Stimulated activated CD8-positive, alpha-beta memory T cell treated with anti-CD3 and anti-CD28 coated beads, Interleukin-4, amount 100 ng/mL, for 4 hours (primary cell): ENCODE data around the gene LMNTD2.

Experiments
- DNase-seq, 2 donors: peaks; one replicate each; pipeline ENCODE4 v3.0.0-alpha.2; 2020; ENCODE audit warnings: low read depth in 2 of 2, low spot score in 1 of 2

LMNTD2 gene, protein sequence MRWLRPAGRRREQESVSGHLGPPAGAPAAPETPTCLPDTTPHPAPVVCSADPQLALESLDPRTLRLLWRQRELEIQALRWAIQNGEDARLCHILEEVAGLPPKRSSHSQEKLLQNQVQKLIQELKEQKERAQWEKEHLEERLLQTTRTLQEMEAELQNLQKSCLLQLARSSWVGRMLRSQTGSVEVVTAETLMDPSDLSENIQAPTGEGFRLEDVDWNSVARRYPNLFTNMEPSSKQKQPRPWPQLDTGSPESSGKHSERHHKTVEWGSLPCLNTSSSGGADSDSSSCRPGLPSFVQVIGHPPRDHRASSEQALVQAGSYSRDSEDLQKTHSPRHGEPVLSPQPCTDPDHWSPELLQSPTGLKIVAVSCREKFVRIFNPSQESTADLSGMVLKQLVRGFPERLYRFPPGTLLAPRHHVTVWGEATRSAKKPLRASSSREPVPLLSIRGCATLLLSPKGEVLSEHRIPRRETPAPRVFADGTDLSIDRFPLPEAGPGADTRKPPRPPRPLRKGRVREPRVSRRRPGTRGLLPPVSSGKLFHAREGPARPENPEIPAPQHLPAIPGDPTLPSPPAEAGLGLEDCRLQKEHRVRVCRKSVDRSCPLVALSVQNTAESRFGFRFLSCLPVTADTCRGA

DNA sequence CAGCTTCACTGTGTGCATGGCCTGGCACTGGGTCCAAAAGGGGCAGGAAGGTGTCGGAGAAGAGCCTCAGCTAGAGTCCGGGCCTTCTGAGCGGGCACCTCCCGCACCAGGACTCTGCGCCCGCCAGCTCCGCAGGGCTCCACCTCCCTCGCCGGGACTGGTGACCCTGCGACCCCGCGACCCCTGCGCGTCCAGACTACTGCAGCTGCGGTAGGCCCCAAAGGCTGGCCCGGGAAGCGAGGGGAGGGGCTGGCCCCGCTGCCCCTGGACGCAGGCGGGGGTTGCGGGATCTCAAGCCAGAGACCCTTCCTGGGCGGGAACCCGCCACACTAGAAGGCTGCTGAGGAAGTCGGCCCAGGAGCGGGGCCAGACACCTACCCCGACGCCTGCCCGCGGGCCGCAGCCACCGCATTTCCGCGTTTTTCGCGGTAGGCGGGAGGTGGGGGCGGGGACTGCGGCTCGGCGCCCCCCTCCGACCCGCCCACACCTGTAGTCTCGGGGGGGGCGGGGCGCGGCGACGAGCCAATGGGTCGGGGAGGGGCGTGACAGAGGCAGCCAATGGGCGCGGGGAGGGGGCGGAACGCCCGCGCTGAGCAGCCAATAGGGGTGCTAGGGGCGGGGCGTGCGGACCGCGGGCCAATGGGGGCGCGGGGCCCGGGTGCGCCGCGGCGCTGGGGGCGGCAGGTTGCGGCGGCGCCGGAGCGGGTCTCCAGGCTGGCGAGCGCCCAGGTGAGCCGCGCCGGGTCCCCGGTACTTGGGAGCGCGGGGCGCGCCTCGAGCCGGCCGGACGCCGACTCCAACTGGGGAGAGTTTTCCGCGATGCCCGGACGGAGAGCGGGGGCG is at the start of gene LMNTD2, which contains the start of gene RASSF7:
TSS of gene LMNTD2 (minus strand) at position 434 of the 843 bp plus-strand sequence. CDS start at position 412, 22 bp downstream.
TSS of gene RASSF7 (plus strand) at position 666 of the 843 bp plus-strand sequence. CDS start 799 bp downstream, outside the sequence.
- peak; percentile 88 to 90 for DNase-seq

DNA sequence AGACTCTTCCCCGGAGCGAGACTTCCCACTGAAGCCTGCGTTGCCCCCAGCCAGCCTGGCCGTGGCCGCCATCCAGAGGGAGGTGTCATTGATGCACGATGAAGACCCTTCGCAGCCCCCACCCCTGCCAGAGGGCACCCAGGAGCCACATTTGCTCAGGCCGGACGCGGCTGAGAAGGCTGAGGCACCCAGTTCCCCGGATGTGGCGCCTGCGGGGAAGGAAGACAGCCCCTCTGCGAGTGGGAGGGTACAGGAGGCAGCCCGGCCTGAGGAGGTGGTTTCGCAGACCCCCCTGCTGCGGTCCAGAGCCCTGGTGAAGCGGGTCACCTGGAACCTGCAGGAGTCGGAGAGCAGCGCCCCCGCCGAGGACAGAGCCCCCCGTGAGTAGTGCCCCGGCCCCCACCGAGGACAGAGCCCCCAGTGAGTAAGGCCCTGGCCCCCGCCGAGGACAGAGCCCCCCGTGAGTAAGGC is 48.8 kb upstream of the LMNTD2 start:
- DNase-seq = no peak

DNA sequence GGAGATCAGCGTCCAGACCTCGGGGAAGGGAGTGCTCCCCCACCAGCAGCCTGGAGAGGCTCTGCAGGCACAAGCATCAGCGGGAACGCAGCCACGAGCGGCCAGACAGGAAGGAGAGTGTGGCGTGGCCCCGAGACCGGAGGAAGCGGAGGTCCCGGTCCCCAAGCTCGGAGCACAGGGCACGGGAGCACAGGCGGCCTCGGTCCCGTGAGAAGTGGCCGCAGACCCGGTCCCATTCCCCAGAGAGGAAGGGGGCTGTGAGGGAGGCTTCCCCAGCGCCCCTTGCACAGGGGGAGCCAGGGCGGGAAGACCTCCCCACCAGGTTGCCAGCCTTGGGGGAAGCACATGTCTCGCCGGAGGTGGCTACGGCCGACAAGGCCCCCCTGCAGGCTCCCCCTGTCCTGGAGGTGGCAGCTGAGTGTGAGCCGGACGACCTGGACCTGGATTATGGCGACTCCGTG is 48.3 kb upstream of the LMNTD2 start:
- DNase-seq = no peak

DNA sequence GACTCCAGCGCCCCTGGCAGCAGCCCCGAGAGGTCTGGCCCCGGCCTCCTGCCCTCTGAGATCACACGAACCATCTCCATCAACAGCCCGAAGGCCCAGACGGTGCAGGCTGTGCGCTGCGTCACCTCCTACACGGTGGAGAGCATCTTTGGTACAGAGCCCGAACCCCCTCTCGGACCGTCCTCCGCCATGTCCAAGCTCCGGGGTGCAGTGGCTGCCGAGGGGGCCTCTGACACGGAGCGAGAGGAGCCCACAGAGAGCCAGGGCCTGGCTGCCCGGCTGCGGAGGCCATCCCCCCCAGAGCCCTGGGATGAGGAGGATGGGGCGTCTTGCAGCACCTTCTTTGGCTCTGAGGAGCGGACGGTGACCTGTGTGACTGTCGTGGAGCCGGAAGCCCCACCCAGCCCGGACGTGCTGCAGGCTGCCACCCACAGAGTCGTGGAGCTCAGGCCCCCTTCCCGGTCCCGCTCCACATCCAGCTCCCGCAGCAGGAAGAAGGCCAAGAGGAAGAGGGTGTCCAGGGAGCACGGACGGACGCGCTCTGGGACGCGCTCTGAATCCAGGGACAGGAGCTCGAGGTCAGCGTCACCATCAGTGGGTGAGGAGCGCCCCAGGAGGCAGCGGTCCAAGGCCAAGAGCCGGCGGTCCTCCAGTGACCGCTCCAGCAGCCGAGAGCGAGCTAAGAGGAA is 47.6 kb upstream of the LMNTD2 start:
- no peak for DNase-seq

DNA sequence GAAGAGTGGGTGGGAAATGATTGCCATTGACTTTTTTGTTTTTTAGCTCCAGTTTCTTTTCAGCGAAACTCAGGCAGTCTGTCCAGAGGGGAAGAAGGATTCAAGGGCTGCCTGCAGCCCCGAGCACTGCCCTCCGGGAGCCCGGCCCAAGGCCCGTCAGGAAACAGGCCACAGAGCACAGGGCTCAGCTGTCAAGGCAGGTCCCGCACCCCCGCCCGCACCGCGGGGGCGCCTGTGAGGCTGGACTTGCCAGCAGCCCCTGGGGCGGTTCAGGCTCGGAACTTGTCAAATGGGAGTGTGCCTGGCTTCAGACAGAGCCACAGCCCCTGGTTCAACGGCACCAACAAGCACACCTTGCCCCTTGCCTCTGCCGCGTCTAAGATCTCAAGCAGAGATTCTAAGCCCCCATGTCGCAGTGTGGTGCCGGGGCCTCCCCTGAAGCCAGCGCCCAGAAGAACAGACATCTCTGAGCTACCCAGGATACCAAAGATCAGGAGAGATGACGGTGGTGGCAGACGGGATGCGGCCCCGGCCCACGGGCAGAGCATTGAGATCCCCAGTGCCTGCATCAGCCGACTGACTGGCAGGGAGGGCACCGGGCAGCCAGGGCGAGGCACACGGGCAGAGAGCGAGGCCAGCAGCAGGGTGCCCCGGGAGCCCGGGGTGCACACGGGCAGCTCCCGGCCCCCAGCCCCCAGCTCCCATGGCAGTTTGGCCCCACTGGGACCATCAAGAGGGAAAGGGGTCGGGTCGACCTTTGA is 46.7 kb upstream of the LMNTD2 start:
- DNase-seq = no peak

DNA sequence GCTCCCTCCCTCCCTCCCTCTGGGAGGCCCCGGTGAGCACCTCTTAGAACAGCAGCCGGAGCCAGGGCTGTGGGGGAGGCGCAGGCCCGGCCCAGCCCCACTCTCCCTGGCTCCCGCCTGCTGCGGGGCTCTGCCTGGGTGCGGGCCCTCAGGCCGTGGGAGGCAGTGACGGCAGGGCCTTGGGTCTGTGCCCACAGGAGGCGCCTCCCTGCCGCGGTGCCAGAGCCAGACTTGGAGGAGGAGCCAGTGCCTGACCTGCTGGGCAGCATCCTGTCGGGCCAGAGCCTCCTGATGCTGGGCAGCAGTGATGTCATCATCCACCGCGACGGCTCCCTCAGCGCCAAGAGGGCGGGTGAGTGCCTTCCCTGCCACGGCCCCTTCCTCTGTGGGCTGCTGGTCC is 45.7 kb upstream of the LMNTD2 start:
- no peak for DNase-seq

DNA sequence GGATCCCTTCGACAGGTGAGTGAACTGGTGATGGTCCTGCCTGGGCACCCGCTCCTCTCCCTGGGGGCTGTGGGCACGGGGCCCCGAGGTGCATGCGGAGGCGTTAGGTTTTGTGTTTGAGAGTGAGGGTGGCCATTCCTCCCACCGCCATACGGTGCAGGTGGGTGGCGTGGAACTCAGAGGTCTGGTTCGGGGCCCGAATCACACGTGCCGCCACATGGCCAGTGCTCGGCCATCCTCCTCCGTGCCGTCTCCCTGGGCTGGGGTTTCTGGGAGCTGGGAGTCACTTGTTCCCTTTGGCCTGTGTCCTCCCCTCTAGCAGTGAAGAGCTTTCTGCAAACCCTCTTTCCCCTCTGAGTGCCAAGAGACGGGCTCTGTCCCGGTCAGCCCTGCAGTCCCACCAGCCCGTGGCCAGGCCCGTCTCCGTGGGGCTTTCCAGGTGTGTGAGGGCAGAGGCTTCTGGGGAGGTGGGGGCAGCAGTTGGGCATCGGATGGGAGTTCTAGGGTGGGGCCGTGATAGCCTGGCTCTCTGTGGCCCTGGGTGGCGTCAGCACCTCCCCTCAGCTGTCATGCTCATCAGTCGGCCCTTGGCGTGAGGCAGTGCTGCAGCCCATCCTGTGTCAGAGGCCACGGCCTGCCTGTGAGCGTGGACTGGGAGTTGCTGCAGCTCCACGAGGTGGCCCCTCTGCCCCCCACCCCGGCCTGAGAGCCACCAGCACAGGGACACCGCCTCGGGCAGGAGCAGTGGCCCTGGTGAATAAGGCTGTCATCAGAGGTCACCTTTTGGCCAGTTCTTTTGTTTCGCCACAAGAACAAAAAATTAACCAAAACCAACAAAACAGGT is 45.0 kb upstream of the LMNTD2 start:
- DNase-seq = no peak

DNA sequence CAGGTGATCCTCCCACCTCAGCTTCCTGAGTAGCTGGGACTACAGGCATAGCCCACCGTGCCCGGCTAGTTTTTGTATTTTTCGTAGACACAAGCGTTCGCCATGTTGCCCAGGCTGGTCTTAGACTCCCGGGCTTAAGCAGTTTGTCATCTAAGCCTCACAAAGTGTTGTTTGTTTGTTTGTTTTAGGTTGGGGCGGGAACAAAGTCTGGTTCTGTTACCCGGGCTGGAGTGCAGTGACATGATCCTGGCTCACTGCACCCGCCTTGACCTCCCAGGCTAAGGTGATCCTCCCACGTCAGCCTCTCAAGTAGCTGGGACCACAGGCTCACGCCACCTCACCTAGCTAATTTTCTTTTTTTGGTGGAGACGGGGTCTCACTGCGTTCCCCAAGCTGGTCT is 42.6 kb upstream of the LMNTD2 start:
- no peak for DNase-seq

DNA sequence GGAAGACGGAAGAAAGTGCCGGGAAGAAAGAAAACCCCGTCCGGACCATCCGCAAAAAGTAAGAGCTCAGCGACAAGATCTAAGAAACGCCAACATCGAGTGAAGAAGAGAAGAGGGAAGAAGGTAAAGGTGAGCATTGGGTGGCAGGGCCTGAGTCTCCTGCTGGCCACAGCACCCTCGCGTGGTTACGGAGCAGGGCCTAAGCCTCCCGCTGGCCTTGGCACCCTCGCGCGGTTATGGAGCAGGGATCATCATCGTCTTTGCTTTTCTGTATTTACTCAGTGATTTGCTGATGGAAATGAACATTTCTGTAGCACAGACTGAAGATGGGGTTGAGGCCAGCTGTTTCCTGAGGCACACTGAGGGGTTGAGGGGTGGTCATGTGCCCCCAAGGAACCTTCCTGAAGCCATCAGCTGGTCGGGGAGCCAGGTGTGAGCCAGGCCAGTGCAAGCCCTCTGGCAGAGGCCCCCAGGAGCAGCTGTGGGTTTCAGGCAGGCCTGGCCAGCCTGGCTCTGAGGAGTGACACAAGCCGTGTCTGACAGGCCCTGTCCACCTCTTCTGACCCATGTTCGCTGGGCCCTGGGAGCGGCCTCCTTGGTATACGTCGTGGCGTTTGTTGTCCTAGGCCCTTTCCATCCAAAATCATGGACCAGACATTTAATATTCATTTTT is 41.2 kb upstream of the LMNTD2 start:
- no peak for DNase-seq

DNA sequence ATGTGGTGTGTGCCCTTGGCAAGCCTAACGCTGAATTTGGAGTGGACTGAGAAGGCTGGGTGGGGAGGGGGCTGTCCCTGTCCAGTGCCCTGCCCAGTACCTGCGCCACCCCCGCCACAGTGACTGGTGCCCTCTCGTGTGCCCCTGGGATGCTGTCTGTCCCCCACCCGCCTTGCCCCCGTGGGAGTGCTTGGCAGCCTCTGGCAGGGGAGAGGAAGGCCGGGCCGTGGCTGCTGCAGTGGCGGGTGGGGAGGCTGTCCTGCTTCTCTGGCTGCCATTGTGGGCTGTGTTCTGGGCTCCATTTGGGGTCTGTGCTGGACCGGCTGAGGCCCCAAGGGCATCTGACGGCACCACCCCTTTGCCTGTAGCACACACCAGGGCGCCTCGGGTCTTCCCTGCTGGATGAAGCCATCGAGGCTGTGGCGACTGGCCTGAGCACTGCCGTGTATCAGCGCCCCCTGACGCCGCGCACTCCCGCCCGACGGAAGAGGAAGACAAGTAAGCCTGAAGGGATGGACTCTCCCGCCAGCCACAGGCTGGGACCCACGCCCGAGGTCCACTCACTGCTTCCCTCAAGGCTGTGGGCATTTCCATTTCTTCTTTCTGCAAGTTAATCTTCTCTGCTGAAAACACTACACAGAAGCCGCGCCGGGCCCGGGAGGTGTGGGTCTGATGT is 37.6 kb upstream of the LMNTD2 start:
- DNase-seq = no peak

DNA sequence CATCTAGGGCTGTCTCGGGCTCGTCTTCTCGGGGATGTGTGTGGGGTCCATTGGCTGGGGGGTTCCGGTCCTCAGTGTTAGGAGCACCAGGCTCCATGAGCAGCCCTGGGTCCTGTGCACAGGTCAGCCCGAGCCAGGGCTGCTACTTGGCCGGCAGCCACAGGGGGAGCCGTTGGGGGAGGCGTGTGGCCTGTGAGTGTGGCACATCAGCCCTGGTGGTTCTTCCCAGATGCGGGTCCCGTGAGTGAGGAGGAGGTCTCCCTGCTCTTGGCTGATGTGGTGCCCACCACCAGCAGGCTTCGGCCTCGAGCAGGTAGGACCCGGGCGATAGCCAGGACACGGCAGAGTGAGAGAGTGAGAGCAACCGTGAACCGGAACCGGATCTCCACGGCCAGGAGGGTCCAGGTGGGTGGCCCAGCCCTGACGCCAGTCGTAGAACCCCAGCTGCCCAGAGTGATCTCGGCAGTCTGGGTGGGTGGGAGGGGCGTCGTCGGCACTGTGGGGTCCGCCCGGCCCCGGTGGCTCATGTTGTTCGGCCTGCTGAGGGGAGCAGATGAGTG is 36.7 kb upstream of the LMNTD2 start:
- no peak for DNase-seq

DNA sequence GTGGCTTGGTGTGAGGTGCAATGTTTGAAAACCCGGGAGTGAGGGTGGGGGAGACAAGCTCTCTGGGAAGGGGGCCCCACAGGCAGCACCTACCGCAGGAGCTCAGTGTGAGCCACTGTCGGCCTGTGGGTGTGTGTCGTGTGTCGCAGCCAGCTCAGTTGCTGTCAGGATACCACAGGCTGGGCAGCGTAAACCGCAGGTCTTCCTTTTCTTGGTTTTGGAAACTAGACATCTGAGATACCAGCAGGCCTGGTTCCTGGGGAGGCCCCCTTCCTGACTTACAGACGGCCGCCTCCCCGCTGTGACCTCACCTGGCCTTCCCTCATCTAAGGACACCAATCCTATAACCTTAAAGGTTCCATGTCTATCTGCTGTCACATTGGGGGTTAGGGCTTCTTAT is 35.8 kb upstream of the LMNTD2 start:
- DNase-seq = no peak

DNA sequence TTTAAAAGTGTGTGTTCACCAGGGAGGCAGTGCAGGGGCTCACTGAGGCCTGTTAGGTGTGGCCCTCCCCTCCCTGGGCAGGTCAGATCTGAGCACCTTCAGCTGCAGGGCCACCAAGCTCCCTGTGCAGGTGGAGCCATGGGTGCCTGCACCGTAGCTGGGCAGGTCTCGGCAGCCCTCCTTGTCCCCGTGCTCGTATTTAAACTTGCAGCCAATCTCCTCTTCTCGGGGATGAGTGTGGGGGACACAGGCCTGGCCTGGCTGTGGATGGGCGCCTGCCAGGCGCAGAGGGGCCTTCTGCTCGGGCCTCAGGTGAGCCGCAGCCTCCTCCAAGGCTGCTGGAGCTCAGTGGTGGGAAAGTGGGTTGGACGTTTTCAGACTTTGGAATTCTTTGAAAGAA is 34.9 kb upstream of the LMNTD2 start:
- DNase-seq = no peak

DNA sequence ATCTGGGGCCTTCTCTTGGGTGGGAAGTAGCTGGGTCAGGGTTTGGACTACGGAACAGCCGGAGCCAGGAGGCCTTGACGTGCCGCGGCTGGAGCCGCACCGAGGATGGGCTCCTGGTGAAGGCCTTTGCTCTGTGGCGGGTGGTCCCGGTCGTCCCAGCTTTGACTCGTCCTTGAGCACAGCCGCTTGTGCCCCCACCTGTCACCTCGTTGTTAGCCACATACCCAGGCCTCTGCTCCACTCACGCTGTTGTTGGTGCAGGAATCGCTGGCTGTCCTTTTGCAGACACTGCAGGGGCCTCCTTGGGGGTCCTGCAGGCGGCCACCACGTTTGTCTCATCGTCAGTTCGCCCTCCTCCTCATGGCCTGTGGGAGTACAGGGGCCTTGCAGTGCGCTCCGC is 32.8 kb upstream of the LMNTD2 start:
- DNase-seq = no peak

DNA sequence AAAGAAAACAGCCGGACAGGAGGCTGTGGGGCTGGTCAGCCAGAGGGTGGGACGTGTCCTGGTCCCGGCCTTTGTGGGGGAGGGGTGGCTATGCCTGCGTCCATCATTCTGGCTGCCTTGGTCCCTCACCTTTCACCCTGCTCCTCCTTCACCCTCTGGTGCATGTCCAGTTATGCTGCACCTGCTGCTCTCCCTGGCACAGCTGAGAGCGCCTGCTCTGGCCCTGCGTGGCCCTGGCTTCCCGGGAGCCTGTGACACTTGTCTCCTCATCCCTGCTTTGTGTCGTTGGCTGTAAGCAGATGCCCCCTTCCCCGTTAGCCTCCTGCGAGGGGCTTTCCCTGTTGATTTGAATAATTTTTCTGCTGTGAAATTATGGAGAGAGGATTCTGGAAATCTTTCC is 32.4 kb upstream of the LMNTD2 start:
- no peak for DNase-seq

DNA sequence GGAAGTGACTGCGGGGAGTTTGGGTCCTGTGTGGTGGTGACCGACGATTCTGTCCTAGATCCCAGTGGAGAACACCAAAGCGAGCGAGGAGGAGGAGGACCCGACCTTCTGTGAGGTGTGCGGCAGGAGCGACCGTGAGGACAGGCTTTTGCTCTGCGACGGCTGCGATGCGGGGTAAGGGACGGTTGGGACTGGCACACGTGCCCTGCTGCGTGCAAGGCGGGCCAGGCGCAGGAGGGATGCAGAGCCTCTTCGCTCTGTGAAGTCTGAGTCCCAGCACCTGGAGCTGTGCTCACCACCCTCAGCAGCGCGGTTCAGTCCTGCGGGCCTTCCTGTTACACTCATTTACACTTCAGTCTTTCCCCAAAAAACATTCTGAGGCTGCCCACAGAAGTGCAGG is 32.0 kb upstream of the LMNTD2 start:
- no peak for DNase-seq

DNA sequence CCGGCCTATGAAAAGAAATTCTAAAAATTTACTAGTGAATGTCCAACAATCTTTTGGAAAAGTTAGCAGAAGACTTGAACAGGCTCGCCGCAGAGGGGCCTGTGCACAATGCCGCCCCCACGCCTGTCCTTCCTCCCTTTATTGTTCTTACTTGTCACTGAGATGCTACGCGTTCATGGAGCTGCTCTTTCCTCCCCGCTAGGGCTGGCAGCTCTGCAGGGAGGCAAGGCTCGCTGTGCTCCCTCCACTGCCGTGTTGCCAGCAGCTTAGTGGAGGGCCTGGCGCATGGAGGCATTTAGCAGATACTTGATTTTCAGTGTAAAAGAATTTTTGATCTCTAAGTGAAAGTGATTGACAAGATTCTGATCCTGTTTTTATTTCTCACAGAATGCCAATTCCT is 30.5 kb upstream of the LMNTD2 start:
- no peak for DNase-seq

DNA sequence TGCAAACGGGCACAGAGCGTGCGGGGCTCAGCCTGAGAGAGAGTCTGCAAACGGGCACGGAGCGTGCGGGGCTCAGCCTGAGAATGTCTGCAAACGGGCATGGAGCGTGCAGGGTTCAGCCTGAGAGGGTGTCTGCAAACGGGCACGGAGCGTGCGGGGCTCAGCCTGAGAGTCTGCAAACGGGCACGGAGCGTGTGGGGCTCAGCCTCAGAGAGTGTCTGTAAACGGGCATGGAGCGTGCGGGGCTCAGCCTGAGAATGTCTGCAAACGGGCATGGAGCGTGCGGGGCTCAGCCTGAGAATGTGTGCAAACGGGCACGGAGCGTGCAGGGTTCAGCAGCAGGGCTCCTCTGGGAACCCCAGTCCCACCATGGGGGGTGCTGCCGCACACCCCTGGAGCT is 29.3 kb upstream of the LMNTD2 start:
- DNase-seq = no peak
